Loucy (cell line): ENCODE measurements around the gene CEP63.

ENCODE experiments used
- CTCF ChIP-seq: fragments of 200-600 bp; sonication (generic); conservative IDR thresholded peaks from 2 replicates; pipeline ENCODE4 v1.5.1; 2014; ENCODE audit warnings: mild to moderate bottlenecking, antibody characterized with exemption, low read length
- EZH2phosphoT487 ChIP-seq: fragments of 200-600 bp; IDR thresholded peaks from 2 replicates; pipeline ENCODE4 v1.6.1; 2018; ENCODE audit warnings: antibody characterized with exemption, mild to moderate bottlenecking, moderate library complexity, borderline replicate concordance

DNA sequence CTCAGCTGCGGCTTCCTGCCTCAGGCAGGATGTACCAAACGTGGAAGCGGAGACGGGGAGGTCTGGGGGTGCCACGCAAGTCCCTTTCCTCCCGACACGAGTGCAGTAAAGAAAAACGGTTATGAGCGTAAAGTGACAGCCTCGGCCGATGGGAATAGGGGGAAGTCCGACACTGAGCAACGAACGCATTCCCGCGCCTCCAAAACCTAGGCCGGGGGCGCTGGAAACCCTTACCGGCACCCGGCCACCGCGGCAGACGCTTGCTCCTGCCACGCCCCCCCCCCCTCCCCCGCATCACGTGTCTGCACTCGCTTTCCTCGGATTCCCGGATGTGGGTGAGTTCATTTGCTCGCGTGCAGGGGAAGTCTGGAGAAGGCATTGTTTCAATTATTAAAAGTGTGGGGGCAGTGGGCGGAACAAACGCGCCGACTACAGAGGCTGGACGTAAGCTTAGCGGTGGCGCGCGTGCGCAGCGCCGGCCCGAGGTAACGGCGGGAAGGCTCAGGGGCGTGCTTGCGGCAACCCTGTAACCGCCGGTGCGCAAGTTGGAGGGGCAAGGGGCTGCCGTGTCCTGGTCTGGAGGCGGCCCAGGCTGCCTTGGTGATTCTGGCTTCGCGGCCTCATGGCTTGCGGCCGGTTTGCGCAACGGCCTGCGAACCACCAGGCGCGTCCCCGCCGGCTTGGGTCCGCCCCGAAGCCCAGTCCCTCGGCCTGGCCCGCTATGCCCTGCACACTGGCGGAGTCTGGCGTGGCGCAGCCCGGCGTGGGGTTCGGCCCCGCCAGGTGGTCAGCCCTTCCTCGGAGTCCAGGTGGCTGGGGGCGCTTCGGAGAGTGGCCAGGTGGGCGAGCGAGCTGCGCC, at the start of gene CEP63, which contains the start of gene ANAPC13:
- TF ChIP-seq EZH2phosphoT487 = no peak
- TF ChIP-seq CTCF = no peak
